ENCODE results near the gene RIC8A. TPM values are rescaled to one million over a fixed set of nuclear protein-coding genes. Genes with fewer than 3 reads are reported as not detected.

RIC8A gene
- total RNA-seq, 1 experiment from 2014 or later: 180 TPM

DNA sequence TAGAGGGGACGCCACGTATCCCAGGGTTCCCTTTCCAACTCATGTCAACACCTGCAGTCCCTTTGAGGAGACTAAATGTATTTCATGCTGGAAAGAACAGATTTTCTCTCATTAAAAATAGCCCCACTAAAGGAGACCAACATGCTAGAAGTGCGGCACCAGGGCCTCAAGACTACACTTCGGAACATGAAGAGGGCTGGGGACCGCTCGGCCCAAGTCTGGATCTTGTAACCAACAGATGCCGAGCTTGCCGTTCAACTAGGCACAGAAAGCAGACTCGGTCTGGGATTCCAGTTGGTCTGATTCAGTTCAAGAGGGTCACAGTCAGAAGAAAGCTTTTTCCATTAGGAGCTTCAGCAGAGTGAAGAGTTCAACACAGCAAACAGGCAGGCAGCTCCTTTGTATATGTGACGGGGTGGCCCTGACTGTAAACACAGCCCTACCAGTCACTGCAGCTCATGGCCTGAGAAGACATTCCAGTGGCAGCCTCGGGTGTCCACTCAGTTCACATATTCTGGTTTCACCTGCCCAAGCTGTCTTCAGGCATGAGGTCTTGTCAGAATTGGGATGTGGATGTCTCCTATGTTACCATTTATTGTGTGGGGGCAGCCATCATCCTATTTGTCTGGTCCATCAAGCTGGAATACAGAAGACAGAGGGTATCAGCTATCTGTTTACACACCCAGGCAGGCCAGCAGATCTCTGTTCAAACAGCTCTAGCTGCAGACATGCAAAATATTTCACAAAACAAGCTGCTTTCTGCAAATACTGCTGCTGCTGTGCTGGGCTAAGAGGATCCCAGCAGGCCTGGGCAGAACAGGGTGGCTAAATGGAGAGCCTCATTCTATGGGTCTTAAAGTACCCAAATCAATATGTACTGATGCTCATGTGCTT, 8.8 kb downstream of the RIC8A start:
- no peak for TF ChIP-seq CTCF (conservative IDR thresholded peaks at IDR 0.05; ENCODE audit: low read depth, low read length)
- no peak for TF ChIP-seq EZH2phosphoT487 (IDR thresholded peaks at IDR 0.05; ENCODE audit: borderline replicate concordance, low read length)
- TF ChIP-seq EZH2 (IDR thresholded peaks at IDR 0.05; ENCODE audit: low read length, unreplicated experiment): no peak
- 0 out of 2 replicates have a peak, but pooled peaks have one; percentile 10 for ATAC-seq
- Histone ChIP-seq H2AFZ (ENCODE audit: low read length) (no peak overlapping the region), H3K4me1 (ENCODE audit: insufficient read depth, low read length) (no peaks in the 10 kb centered on the region), H3K9me3 (ENCODE audit: low read length) (no peaks in the 10 kb centered on the region), H3F3A (ENCODE audit: low read length, unreplicated experiment) (no peaks in the 10 kb centered on the region), H3K9me2 (replicated peaks; ENCODE audit: low read length) (no peaks in the 10 kb centered on the region), H3K79me2 (ENCODE audit: low read length) (peaks cover 2% of the 10 kb centered on the region), H3K27ac (ENCODE audit: low read length) (no peak overlapping the region), H4K20me1 (ENCODE audit: low read length) (no peaks in the 10 kb centered on the region), H3K4me3 (ENCODE audit: low read length) (no peak overlapping the region), H3K4me2 (ENCODE audit: low read length) (no peak overlapping the region), H3K36me3 (ENCODE audit: low read depth, low read length) (peaks cover 28% of the 10 kb centered on the region), H3K27me3 (ENCODE audit: low read length) (no peaks in the 10 kb centered on the region), H3K9ac (ENCODE audit: low read length) (no peak overlapping the region)
- intact Hi-C loops (cut with micrococcal nuclease): no loop called here
- CTCF ChIA-PET: interaction anchor here (0.6 kb wide), 1 partner anchor 9 kb away, joined by 3 read pairs; the partner anchor contains the start of genes BET1L and RIC8A
- BruUV-seq (replicated peaks): no TSS peak
- no peak for DNase-seq
- POLR2A ChIA-PET (ENCODE audit: unreplicated experiment): interaction anchor here (0.6 kb wide), 2 partner anchors 9 to 67 kb away, joined by 4 to 9 read pairs; partner anchors contain the start of genes BET1L and RIC8A

- no peak overlapping the region for H2AFZ ChIP-seq (ENCODE audit: low read length)
- H4K20me1 ChIP-seq (ENCODE audit: low read length): no peaks in the 10 kb centered on the region
- no peaks in the 10 kb centered on the region for H3K9me2 ChIP-seq (replicated peaks; ENCODE audit: low read length)
- no peaks in the 10 kb centered on the region for H3K27me3 ChIP-seq (ENCODE audit: low read length)
- no peak overlapping the region for H3K4me2 ChIP-seq (ENCODE audit: low read length)
- H3K79me2 ChIP-seq (ENCODE audit: low read length): no peaks in the 10 kb centered on the region
- TF ChIP-seq CTCF (conservative IDR thresholded peaks at IDR 0.05; ENCODE audit: low read depth, low read length): no peak
- no peak for TF ChIP-seq EZH2 (IDR thresholded peaks at IDR 0.05; ENCODE audit: low read length, unreplicated experiment)
- TF ChIP-seq EZH2phosphoT487 (IDR thresholded peaks at IDR 0.05; ENCODE audit: borderline replicate concordance, low read length): no peak
- intact Hi-C loops (cut with micrococcal nuclease): no loop called here
- H3K27ac ChIP-seq (ENCODE audit: low read length): no peak overlapping the region
- POLR2A ChIA-PET (ENCODE audit: unreplicated experiment): no interaction called here
- no peak overlapping the region for H3K4me3 ChIP-seq (ENCODE audit: low read length)
- DNase-seq (no peak), ATAC-seq (no peak)
- no peak overlapping the region for H3K9ac ChIP-seq (ENCODE audit: low read length)
- CTCF ChIA-PET: no interaction called here
- BruUV-seq (replicated peaks): no TSS peak
- peaks cover 14% of the 10 kb centered on the region for H3K36me3 ChIP-seq (ENCODE audit: low read depth, low read length)
- H3K4me1 ChIP-seq (ENCODE audit: insufficient read depth, low read length): no peaks in the 10 kb centered on the region
- H3F3A ChIP-seq (ENCODE audit: low read length, unreplicated experiment): no peaks in the 10 kb centered on the region
- H3K9me3 ChIP-seq (ENCODE audit: low read length): no peaks in the 10 kb centered on the region
Observed at GRCh38 chr11:217704-218103, 10.2 kb downstream of the RIC8A start.

Data from PC-3 (cell line).